Thoracic aorta (tissue), 2 donors: Measurements from ENCODE around the gene CCN5. TPM values are rescaled to one million over a fixed set of nuclear protein-coding genes. Genes with fewer than 3 reads are reported as not detected.

ENCODE experiments used
- ATAC-seq: fragments of 150-250 bp; one replicate; pipeline ENCODE4 v1.8.0; 2017; ENCODE audit warnings: low read depth; ENCODE audit not compliant: insufficient number of reproducible peaks, low FRiP score
- DNase-seq: peaks from one replicate; pipeline ENCODE4 v3.0.0-alpha.2; 2020; ENCODE audit warnings: low spot score
- H3K27ac ChIP-seq, 2 donors: fragments of 200-600 bp; sonication (generic); 1 replicate in 1 of 2; 2 replicates in 1 of 2; pipeline ENCODE4 v1.5.1; 2016; ENCODE audit warnings: mild to moderate bottlenecking in 2 of 2, moderate library complexity in 2 of 2
- H3K27me3 ChIP-seq: fragments of 200-600 bp; sonication (generic); replicated peaks from 2 replicates; pipeline ENCODE4 v1.6.0; 2016; ENCODE audit warnings: mild to moderate bottlenecking; ENCODE audit not compliant: insufficient read depth
- H3K36me3 ChIP-seq: fragments of 200-600 bp; sonication (generic); one replicate; pipeline ENCODE4 v1.5.1; 2016
- H3K4me1 ChIP-seq, 2 donors: fragments of 200-600 bp; sonication (generic); 1 replicate in 1 of 2; 2 replicates in 1 of 2; pipeline versions ENCODE4 v1.5.1 to v1.6.0; 2016; ENCODE audit warnings: low read depth in 2 of 2, mild to moderate bottlenecking in 1 of 2; ENCODE audit not compliant: control insufficient read depth in 1 of 2
- H3K4me3 ChIP-seq: fragments of 200-600 bp; sonication (generic); 2 replicates; pipeline ENCODE4 v1.5.1; 2016; ENCODE audit warnings: mild to moderate bottlenecking
- H3K9me3 ChIP-seq: fragments of 200-600 bp; sonication (generic); 2 replicates; pipeline ENCODE4 v1.5.1; 2016
- total RNA-seq, 2 donors: library from RNA; depleted of rRNA; stranded (reverse); fragments of >200 nt; gene quantifications; one replicate each; pipeline versions ENCODE4 v1.1.0 to v1.2.3, GENCODE V29; 2016
- TF ChIP-seq, protein P1 (sequence below): fragments of 200-600 bp; sonication (generic); IDR thresholded peaks from one replicate; pipeline ENCODE4 v1.5.1; 2019; ENCODE audit warnings: antibody characterized with exemption

CCN5 gene
- total RNA-seq, 2 donors from 2014 or later, result 652 to 994 TPM

DNA sequence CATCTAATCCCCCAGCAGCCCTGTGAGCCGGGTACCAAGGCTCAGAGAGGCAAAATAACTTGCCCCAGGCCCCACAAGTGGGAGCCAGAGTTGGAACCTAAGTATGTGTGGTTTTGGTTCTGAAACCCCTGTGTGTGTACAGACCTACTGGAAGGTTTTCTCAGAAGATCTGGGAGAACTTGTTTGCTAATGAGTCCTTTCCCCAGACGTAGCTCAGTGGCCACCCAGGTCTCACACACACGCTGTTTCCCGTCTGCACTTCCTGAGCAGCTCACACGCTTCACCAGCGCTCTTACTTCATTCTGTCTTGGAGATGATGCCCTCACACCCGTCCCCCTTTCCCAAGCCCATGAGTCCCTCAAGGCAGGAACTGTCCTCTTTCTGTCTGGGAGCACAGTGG, 8.2 kb downstream of the CCN5 start:
- ATAC-seq, result no peak
- Histone ChIP-seq H3K4me3 (no peak overlapping the region), H3K27ac (peak overlapping the region; percentile 53 to 97), H3K9me3 (no peaks in the 10 kb centered on the region), H3K27me3 (no peaks in the 10 kb centered on the region), H3K4me1 (peaks cover 21 to 71% of the 10 kb centered on the region in 2 donors), H3K36me3 (peaks cover 25% of the 10 kb centered on the region)
- DNase-seq, result no peak
- TF ChIP-seq, protein P1, sequence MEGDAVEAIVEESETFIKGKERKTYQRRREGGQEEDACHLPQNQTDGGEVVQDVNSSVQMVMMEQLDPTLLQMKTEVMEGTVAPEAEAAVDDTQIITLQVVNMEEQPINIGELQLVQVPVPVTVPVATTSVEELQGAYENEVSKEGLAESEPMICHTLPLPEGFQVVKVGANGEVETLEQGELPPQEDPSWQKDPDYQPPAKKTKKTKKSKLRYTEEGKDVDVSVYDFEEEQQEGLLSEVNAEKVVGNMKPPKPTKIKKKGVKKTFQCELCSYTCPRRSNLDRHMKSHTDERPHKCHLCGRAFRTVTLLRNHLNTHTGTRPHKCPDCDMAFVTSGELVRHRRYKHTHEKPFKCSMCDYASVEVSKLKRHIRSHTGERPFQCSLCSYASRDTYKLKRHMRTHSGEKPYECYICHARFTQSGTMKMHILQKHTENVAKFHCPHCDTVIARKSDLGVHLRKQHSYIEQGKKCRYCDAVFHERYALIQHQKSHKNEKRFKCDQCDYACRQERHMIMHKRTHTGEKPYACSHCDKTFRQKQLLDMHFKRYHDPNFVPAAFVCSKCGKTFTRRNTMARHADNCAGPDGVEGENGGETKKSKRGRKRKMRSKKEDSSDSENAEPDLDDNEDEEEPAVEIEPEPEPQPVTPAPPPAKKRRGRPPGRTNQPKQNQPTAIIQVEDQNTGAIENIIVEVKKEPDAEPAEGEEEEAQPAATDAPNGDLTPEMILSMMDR, result no peak

- H3K9me3 ChIP-seq, result no peaks in the 10 kb centered on the region
- no peaks in the 10 kb centered on the region for H3K27me3 ChIP-seq
- peak overlapping the region; percentile 53 to 97 for H3K27ac ChIP-seq
- no peak for DNase-seq
- TF ChIP-seq, protein P1, result no peak
- peaks cover 25% of the 10 kb centered on the region for H3K36me3 ChIP-seq
- peaks cover 19 to 70% of the 10 kb centered on the region in 2 donors for H3K4me1 ChIP-seq
- no peak for ATAC-seq
- H3K4me3 ChIP-seq, result no peak overlapping the region
Measured at GRCh38 chr20:44723798-44724362, 8.7 kb downstream of the CCN5 start.

GRCh38 chr20:44724423-44725091, 9.4 kb downstream of the CCN5 start:
- H3K4me1 ChIP-seq, result peaks cover 16 to 69% of the 10 kb centered on the region in 2 donors
- H3K27ac ChIP-seq, result peak overlapping the region in 1 of 2 donors; percentile 25
- no peak for DNase-seq
- no peak for ATAC-seq
- H3K36me3 ChIP-seq, result peaks cover 25% of the 10 kb centered on the region
- H3K9me3 ChIP-seq, result no peaks in the 10 kb centered on the region
- TF ChIP-seq, protein P1, result no peak
- no peaks in the 10 kb centered on the region for H3K27me3 ChIP-seq
- no peak overlapping the region for H3K4me3 ChIP-seq

- H3K9me3 ChIP-seq, result no peaks in the 10 kb centered on the region
- no peaks in the 10 kb centered on the region for H3K27me3 ChIP-seq
- no peak overlapping the region for H3K4me3 ChIP-seq
- H3K4me1 ChIP-seq, result peaks cover 14 to 68% of the 10 kb centered on the region in 2 donors
- H3K36me3 ChIP-seq, result peaks cover 25% of the 10 kb centered on the region
- no peak overlapping the region for H3K27ac ChIP-seq
- DNase-seq (no peak), ATAC-seq (no peak)
- TF ChIP-seq, protein P1, result no peak
Measured at GRCh38 chr20:44725837-44726236, 10.7 kb downstream of the CCN5 start.

DNA sequence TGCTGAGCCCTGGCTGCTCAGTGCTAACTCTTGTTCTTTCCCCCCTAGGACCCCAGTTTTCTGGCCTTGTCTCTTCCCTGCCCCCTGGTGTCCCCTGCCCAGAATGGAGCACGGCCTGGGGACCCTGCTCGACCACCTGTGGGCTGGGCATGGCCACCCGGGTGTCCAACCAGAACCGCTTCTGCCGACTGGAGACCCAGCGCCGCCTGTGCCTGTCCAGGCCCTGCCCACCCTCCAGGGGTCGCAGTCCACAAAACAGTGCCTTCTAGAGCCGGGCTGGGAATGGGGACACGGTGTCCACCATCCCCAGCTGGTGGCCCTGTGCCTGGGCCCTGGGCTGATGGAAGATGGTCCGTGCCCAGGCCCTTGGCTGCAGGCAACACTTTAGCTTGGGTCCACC, 11.9 kb downstream of the CCN5 start:
- no peak for ATAC-seq
- H3K27me3 ChIP-seq, result no peaks in the 10 kb centered on the region
- peak overlapping the region; percentile 21 to 38 for H3K27ac ChIP-seq
- DNase-seq, result no peak
- TF ChIP-seq, protein P1, result no peak
- H3K4me3 ChIP-seq, result no peak overlapping the region
- H3K36me3 ChIP-seq, result peaks cover 24% of the 10 kb centered on the region
- H3K9me3 ChIP-seq, result no peaks in the 10 kb centered on the region
- H3K4me1 ChIP-seq, result peaks cover 14 to 68% of the 10 kb centered on the region in 2 donors
